Endometrium (tissue), 2 donors: ENCODE results near the gene LYRM9.
"Not testable (repeated sequence)": the region's sequence is repeated elsewhere in the genome, so short reads cannot be mapped to it uniquely, and the experiment has no call there.

ENCODE experiments used
- FAIRE-seq: peaks from 2 replicates; lab custom pipeline; 2012; peaks lifted over from hg19 to GRCh38; lab: Jason Lieb, UNC
- donor health status: control.
- donor health status: control.

The LYRM9 gene

GRCh38 chr17:27892866-27893769 lies at the start of gene LYRM9:
LYRM9 (minus strand) TSS chr17:27893365; CDS start chr17:27882694, 10,671 bp downstream.
- no peak for FAIRE-seq

DNA sequence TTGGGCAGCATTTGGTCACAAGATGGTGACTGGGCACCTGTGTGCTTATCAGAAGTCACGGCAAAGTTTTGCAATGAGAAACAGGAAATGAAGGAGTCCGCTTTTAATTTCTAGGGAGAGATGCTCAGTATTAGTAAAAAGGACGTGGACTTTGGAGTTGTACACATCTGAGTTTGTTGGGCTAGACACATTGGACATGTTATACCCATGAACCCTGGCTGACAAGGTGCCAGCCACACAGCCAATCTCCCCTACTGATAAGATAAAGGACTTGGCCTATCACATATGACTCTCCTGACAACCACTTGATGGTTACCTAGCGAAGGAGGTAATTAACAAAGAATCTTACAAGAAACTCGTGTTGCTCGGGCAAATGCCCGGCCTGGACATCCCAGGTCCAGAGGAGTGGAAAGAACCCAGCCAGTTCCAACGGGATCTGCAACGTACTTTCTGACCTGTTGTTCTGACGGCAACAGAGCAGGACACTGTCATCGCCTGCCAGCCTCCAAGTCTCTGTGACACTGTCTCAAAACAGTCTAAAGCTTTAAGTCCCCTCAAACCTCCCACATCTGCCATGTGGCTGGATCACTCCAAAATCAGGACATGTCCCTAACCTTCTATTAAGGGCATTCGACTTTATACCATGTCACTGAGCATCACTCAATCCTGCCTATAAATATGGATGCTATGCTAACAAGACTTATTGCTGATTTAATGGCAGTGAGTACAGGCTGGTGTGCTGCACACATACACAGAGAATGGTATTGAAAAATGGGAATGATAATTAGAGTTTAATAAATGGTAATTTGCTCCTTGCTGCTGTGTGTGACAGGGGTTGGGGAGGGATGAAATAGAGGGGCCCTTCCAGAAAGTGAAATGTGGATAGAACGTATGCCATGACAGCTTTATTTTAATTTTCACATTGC lies 47.6 kb upstream of the LYRM9 start:
- no peak for FAIRE-seq

GRCh38 chr17:27939474-27940465 lies 46.6 kb upstream of the LYRM9 start:
- FAIRE-seq, result no peak

- no peak for FAIRE-seq
These were observed 45.7 kb upstream of the LYRM9 start for GRCh38 chr17:27938864-27939263.

- no peak for FAIRE-seq
These were observed 45.1 kb upstream of the LYRM9 start for GRCh38 chr17:27938241-27938640.

DNA sequence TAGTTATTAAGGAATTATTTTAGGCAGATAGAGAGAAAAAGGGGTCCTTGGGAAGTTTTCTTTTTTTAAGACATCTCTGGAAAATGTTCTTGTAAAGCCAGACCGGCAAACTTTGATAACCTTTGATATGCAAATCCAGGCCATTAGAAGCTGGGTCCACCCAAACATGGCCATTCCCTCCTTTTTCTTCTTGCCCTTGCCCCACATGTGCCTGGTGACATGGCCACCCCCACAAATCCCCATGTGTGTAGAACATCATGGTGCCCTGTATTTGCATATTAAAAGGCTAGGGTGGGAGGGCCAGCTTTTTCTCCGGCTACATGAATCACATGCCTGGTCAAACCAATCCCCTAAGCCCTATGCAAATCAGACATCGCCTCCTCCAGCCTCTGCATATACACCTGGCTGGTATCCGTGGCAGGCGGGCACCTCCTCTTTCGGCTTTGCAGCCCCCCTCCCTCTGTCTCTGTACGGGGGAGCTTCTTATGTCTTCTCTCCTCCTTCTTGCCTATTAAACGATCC lies 43.9 kb upstream of the LYRM9 start:
- no peak for FAIRE-seq

DNA sequence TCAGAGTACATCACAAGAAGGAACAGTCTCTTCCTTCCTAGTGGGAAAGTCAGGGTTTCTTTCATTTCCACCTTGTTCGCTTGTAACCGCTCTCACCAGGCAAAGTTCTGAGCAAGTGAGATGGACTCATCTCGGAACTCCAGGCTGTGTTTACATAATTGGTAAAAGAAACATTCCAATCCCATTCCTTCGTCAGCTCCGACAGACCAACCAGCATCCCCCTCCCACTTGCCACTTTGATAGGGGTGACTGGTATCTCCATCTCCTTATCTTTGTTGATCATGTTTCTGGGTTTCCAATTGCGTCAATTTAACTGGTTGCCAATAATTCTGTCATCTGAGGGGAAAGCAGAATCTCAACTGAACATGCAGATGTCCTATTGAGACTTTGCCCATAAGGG lies 36.8 kb upstream of the LYRM9 start:
- no peak for FAIRE-seq

DNA sequence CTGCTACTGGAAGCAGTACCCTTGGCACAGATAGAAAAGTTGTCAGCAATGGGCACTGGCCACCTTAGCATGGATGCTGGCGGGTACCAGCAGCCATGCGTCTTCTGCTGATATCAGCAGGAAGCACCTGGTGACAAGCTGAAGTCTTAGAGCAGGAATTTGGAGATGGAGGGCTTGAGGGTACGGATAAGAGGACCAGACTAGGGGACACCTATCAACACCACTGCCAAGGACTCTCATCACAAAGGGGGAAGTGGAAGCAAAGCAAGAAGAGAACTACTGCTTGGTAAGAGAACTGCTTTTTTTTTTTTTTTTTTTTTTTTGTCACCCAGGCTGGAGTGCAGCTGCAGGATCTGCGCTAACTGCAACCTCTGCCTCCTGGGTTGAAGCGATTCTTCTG lies 35.4 kb upstream of the LYRM9 start:
- no peak for FAIRE-seq

DNA sequence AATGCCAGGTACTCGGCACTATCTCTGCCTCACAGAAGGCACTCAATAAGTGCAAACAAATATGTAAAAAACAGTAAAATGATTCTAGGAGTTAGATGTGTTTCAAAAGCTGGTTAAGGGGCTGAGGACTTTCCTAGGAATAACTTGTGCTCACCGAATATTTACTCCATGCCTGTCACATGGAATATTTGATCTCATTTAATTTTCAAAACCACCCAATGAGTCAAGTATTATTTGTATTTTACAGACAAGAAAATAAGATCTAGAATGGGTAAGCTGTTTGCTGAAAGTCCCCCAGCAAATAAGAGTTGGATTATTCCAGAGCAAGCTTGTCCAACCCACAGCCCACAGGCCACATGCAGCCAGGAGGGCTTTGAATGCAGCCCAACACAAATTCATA lies 34.6 kb upstream of the LYRM9 start:
- no peak for FAIRE-seq

GRCh38 chr17:27921599-27921998 lies 28.4 kb upstream of the LYRM9 start:
- no peak for FAIRE-seq

DNA sequence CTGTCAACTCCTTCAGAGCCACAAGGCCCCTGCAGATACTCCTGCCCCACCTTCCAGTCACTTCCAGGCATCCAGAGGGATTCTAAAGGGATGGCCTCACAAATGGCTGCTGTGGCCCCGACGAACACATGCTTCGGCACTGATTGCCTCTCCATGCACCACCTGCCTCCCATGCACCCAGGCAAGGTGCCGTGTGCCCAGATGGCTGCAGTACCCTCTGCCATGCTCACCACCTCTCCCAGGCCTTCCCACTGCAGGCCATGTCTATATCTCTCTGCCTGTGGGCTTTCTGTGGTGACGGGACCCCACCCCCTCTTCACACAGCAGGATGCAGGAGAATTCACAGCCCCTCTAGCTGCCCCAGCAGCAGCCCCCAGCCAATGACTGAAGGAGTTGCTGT lies 27.9 kb upstream of the LYRM9 start:
- no peak for FAIRE-seq

GRCh38 chr17:27920569-27920968 lies 27.4 kb upstream of the LYRM9 start:
- FAIRE-seq, result no peak

- FAIRE-seq, result no peak
These were observed 25.9 kb upstream of the LYRM9 start for GRCh38 chr17:27919079-27919478.

- no peak for FAIRE-seq
These were observed 25.3 kb upstream of the LYRM9 start for GRCh38 chr17:27918498-27918897.

DNA sequence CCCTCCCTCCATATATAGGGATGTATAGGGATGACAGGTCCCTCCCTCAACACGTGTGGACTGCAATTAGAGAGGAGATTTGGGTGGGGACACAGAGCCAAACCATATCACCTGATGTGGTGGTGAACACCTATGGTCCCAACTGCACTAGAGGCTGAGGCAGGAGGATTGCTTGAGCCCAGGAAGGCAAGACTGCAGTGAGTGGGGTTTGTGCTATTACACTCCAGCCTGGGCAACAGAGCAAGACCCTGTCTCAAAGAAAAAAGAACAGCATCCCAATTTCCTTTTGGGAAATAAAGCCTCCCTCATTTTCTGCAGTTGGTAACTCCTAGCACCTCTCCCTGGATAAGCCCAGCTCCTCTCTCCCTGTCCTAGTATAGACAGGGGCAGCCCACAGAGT lies 23.8 kb upstream of the LYRM9 start:
- FAIRE-seq, result no peak

GRCh38 chr17:27915709-27916108 lies 22.5 kb upstream of the LYRM9 start:
- no peak for FAIRE-seq

DNA sequence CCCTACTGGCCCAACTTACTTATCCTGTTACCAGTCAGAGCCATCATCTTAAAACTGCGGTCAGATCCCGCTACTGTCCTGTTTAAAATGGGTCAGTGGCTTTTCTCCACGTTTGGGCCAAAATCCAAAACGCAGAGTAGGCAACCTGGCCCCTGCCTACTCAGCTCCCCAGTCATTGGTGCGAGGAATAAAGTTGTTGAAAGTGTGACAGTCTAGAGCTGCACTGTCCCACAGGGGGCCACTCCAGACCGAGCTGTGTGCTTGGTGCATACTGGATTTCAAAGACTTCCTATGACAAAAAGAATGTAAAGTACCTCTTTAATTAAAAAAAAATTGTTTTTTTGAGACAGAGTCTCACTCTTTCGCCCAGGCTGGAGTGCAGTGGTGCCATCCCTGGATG lies 21.2 kb upstream of the LYRM9 start:
- no peak for FAIRE-seq

- no peak for FAIRE-seq
These were observed 19.8 kb upstream of the LYRM9 start for GRCh38 chr17:27912964-27913363.

GRCh38 chr17:27912299-27912698 lies 19.1 kb upstream of the LYRM9 start:
- not testable (repeated sequence) for FAIRE-seq

DNA sequence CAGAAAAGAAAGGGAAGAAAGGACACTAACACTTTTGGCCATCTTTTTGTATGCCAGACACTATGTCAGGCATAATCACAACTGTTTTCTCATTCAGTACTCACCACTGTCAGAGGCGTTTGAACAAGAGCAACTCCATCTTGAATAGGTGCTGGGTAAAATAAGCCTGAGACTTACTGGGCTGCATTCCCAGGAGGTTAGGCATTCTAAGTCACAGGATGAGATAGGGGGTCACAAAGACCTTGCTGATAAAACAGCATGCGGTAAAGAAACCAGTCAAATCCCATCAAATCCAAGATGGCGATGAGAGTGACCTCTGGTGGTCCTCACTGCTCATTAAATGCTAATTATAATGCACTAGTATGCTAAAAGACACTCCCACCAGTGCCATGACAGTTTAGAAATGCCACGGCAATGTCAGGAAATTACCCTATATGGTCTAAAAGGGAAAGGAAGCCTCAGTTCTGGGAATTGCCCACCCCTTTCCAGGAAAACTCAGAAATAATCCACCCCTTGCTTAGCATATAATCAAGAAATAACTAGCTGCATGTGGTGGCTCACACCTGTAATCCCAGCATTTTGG lies 14.9 kb upstream of the LYRM9 start:
- no peak for FAIRE-seq

DNA sequence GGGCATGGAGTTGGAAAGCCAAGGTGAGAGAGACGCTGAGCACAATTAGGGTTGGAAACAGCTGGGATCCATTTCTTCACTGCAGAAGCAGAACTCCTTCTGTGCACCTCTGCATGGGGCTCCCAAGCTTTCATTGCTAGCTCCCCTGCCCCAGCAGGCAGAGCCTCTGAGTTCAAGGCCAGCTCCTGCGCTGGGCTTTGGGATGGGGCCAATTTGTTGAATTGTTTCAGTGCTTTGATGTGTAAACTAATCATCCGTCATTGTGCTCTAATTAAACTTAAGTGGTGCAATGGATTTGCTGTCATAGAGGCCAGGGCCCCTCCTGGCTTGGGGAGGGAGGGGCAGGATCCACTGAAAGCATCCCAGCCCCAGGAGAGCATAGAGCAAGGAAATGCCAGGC lies 13.5 kb upstream of the LYRM9 start:
- no peak for FAIRE-seq
